Loucy (cell line): ENCODE results near the gene STON2.

ENCODE experiments used
- EZH2phosphoT487 ChIP-seq: fragments of 200-600 bp; IDR thresholded peaks from 2 replicates; pipeline ENCODE4 v1.6.1; 2018; ENCODE audit warnings: antibody characterized with exemption, mild to moderate bottlenecking, moderate library complexity, borderline replicate concordance
- TF ChIP-seq, protein P1 (sequence below): fragments of 200-600 bp; sonication (generic); conservative IDR thresholded peaks from 2 replicates; pipeline ENCODE4 v1.5.1; 2014; ENCODE audit warnings: mild to moderate bottlenecking, antibody characterized with exemption, low read length

DNA sequence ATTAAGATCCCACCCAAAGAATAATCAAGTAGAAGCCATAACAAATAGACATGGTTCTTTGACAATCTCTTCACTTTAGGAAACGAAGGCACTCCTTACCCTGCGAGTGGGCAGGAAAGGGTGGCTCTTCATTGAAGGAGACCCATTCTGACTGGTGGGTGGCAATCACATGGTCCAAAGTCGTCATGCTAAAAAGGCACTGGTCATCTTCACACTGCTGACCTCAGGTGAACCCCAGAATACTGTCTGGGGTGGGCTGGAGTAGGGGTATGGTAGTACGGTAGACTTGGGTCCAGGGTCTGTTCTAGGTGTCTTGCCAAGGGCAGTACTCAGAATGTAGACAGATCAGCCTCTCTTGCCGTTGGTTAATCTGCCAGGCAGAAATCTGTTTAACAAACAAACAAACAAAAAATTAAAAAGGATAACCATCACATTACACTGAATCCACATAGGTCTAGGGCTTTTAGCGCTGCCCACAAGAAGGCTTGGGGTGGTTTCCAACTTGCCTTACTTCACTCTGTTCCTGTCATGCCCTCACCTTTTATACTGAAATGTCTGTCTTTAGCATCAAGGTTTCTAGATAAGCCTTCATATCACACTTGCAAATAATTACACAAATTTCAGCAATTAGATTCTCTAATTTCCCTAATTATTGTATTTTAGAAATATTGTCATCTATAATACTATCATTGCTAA, 1.8 kb downstream of the STON2 start:
- TF ChIP-seq, protein P1, sequence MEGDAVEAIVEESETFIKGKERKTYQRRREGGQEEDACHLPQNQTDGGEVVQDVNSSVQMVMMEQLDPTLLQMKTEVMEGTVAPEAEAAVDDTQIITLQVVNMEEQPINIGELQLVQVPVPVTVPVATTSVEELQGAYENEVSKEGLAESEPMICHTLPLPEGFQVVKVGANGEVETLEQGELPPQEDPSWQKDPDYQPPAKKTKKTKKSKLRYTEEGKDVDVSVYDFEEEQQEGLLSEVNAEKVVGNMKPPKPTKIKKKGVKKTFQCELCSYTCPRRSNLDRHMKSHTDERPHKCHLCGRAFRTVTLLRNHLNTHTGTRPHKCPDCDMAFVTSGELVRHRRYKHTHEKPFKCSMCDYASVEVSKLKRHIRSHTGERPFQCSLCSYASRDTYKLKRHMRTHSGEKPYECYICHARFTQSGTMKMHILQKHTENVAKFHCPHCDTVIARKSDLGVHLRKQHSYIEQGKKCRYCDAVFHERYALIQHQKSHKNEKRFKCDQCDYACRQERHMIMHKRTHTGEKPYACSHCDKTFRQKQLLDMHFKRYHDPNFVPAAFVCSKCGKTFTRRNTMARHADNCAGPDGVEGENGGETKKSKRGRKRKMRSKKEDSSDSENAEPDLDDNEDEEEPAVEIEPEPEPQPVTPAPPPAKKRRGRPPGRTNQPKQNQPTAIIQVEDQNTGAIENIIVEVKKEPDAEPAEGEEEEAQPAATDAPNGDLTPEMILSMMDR = no peak
- no peak for TF ChIP-seq EZH2phosphoT487
